ENCODE data around the gene FRMD6. TPM values are rescaled to one million over a fixed set of nuclear protein-coding genes. Genes with fewer than 3 reads are reported as not detected.
A peak's percentile ranks its signal among the peaks of the same experiment; 100 is the strongest.

The FRMD6 gene
- total RNA-seq, 2 donors from 2014 or later = 12.1 to 14.8 TPM

DNA sequence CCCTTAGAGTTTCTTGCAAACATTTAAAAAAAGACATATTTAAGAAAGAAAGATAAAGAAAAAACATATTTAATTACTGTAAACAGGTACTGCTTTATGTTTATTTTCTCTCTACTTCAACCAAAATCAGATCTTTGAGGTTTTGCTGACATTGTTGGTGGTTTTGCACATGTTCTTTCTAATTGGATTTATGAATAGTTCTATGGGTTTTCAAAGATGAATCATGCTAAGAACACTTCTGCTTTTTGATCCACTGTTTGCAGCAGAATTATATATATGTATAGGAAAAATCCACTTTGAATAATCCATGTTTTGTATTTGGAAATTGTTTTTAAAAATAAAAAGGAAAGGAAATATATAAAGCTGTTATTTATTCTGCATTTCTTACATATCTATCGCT is 78.4 kb downstream of the FRMD6 start:
- no peak overlapping the region for H3K27ac ChIP-seq (ENCODE audit: low read depth, low read length)
- 100% methylated on average over 1 of the region's 1 CpG; no CpG with 5 or more reads in 1 of the 2 experiments for WGBS, 2 experiments (ENCODE audit: insufficient coverage in 1 of 2, insufficient read length in 1 of 2)

DNA sequence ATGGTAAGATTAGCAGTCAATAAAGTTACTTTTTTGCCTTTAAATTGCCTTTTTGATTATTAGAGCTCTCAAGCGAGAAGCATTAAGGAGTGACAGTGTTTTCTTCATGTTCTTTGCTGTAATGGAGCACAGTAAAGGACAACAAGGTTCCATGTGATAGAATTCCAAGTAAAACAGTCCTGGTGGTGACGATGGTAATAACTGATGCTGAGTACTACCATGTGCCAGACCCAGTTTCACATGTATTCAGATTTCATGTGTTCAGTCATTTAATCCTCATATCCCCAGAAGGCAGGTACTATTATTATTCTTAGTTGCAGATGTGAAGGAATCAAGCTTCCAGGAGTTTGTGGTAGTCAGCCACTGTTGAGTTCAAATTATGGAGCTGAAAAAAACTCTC is 79.0 kb downstream of the FRMD6 start:
- Histone ChIP-seq H3K27me3 (ENCODE audit: control insufficient read depth, insufficient read depth, low read length, poor library complexity, severe bottlenecking) (no peaks in the 10 kb centered on the region), H3K9me3 (ENCODE audit: control insufficient read depth, low read length) (no peaks in the 10 kb centered on the region), H3K27ac (ENCODE audit: low read depth, low read length) (no peak overlapping the region), H3K4me3 (ENCODE audit: low read length) (no peak overlapping the region), H3K9ac (ENCODE audit: extremely low read depth, low read length, poor library complexity, severe bottlenecking) (no peak overlapping the region), H3K4me1 (ENCODE audit: control insufficient read depth, insufficient read depth, low read length) (no peaks in the 10 kb centered on the region), H3K36me3 (ENCODE audit: control insufficient read depth, insufficient read depth, low read length) (peaks cover 37% of the 10 kb centered on the region)
- 92 to 100% methylated on average over 1 to 2 of the region's 2 CpGs for whole genome bisulfite sequencing, 2 experiments (ENCODE audit: insufficient coverage in 1 of 2, insufficient read length in 1 of 2)
- Mint-ChIP-seq H3K9me3 (no peaks in the 10 kb centered on the region), H3K27me3 (ENCODE audit: insufficient read depth) (no peaks in the 10 kb centered on the region), H3K36me3 (ENCODE audit: low read depth) (peaks cover 11% of the 10 kb centered on the region), H3K27ac (no peak overlapping the region), H3K4me3 (no peak overlapping the region), H3K4me1 (no peaks in the 10 kb centered on the region)
- DNase-seq = no peak
- TF ChIP-seq, protein P1, sequence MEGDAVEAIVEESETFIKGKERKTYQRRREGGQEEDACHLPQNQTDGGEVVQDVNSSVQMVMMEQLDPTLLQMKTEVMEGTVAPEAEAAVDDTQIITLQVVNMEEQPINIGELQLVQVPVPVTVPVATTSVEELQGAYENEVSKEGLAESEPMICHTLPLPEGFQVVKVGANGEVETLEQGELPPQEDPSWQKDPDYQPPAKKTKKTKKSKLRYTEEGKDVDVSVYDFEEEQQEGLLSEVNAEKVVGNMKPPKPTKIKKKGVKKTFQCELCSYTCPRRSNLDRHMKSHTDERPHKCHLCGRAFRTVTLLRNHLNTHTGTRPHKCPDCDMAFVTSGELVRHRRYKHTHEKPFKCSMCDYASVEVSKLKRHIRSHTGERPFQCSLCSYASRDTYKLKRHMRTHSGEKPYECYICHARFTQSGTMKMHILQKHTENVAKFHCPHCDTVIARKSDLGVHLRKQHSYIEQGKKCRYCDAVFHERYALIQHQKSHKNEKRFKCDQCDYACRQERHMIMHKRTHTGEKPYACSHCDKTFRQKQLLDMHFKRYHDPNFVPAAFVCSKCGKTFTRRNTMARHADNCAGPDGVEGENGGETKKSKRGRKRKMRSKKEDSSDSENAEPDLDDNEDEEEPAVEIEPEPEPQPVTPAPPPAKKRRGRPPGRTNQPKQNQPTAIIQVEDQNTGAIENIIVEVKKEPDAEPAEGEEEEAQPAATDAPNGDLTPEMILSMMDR (conservative IDR thresholded peaks at IDR 0.05) = peak; percentile 30

More for the DNA sequence above, 78.4 kb downstream of the FRMD6 start:
- DNase-seq = no peak
- Mint-ChIP-seq H3K9me3 (no peaks in the 10 kb centered on the region), H3K27me3 (ENCODE audit: insufficient read depth) (no peaks in the 10 kb centered on the region), H3K36me3 (ENCODE audit: low read depth) (peaks cover 11% of the 10 kb centered on the region), H3K4me3 (no peak overlapping the region), H3K27ac (no peak overlapping the region), H3K4me1 (no peaks in the 10 kb centered on the region)
- no peaks in the 10 kb centered on the region for H3K9me3 ChIP-seq (ENCODE audit: control insufficient read depth, low read length)
- no peak overlapping the region for H3K4me3 ChIP-seq (ENCODE audit: low read length)
- peaks cover 43% of the 10 kb centered on the region for H3K36me3 ChIP-seq (ENCODE audit: control insufficient read depth, insufficient read depth, low read length)
- H3K27me3 ChIP-seq (ENCODE audit: control insufficient read depth, insufficient read depth, low read length, poor library complexity, severe bottlenecking) = no peaks in the 10 kb centered on the region
- no peaks in the 10 kb centered on the region for H3K4me1 ChIP-seq (ENCODE audit: control insufficient read depth, insufficient read depth, low read length)
- no peak overlapping the region for H3K9ac ChIP-seq (ENCODE audit: extremely low read depth, low read length, poor library complexity, severe bottlenecking)
- TF ChIP-seq, protein P1 (conservative IDR thresholded peaks at IDR 0.05) = no peak

DNA sequence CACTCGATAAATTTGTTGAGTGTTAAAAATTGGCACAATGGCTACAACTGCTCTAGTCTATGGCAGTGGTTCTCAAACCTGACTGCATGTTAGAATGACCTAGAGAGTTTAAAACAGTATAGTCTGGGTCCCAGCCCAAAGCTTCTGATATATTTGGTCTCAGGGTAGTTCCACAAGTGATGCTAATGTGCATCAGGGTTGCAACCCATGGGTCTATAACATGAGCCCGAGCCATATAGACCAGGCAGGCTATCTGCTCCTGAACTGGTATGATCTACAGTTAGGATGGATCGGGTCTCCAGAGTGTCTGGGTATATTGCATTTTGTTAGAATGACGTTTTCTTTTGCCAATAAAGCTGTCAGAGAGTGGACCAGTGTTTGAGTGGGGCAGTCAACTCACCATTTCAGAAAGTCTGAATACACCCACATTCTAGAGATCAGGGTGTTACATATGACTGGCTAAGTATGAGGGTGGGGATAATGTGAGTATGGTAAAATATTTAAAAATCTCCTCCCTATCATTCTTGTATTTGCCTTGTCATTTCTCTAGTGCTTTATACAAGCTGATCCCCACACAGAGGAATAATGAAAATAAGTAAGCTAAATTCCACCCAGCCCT is 80.9 kb downstream of the FRMD6 start:
- H3K9me3 ChIP-seq (ENCODE audit: control insufficient read depth, low read length) = no peaks in the 10 kb centered on the region

More for the DNA sequence above, 80.9 kb downstream of the FRMD6 start:
- no peak for DNase-seq
- Histone ChIP-seq H3K36me3 (ENCODE audit: control insufficient read depth, insufficient read depth, low read length) (peaks cover 19% of the 10 kb centered on the region), H3K4me1 (ENCODE audit: control insufficient read depth, insufficient read depth, low read length) (no peaks in the 10 kb centered on the region), H3K9ac (ENCODE audit: extremely low read depth, low read length, poor library complexity, severe bottlenecking) (no peak overlapping the region), H3K27ac (ENCODE audit: low read depth, low read length) (no peak overlapping the region), H3K4me3 (ENCODE audit: low read length) (no peak overlapping the region), H3K27me3 (ENCODE audit: control insufficient read depth, insufficient read depth, low read length, poor library complexity, severe bottlenecking) (no peaks in the 10 kb centered on the region)
- Mint-ChIP-seq H3K4me1 (no peaks in the 10 kb centered on the region), H3K36me3 (ENCODE audit: low read depth) (peaks cover 8% of the 10 kb centered on the region), H3K27ac (no peak overlapping the region), H3K4me3 (no peak overlapping the region), H3K27me3 (ENCODE audit: insufficient read depth) (no peaks in the 10 kb centered on the region), H3K9me3 (no peaks in the 10 kb centered on the region)
- 89 to 95% methylated on average over 3 to 4 of the region's 4 CpGs for WGBS, 2 experiments (ENCODE audit: insufficient coverage in 1 of 2, insufficient read length in 1 of 2)
- TF ChIP-seq, protein P1 (conservative IDR thresholded peaks at IDR 0.05) = no peak
